GM21381 (cell line): ENCODE data around the gene RASGRP3.
"Not testable (repeated sequence)": the region's sequence is repeated elsewhere in the genome, so short reads cannot be mapped to it uniquely, and the experiment has no call there.

Experiments
- ATAC-seq: cut with Tn5 transposase; IDR thresholded peaks from one replicate; pipeline ENCODE4 v1.9.1; 2021; ENCODE audit warnings: mild to moderate bottlenecking, moderate library complexity; ENCODE audit not compliant: unreplicated experiment

The RASGRP3 gene

DNA sequence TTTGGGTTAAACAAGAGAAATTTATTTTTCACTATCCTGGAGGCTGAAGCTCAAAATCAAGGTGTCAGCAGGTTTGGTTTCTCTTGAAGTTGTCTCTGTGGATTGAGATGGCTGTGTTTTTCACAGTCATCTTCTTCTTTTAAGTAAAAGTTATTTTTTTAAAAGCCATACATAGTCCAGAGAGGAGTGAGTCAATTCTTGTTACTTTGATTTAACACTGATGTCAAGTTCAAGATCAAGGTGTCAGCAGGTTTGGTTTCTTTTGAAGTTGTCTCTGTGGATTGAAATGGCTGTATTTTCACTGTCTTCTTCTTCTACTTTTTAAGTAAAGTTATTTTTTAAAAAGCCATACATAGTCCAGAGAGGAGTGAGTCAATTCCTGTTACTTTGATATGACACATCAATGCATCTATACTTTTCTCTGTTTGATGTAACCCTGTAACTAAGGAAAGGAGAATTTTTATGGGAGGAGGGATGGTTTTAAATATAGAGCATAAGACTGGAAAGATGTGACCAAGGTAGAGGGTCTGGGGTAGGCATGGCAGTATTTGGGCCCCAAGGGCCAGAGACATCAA, 22.5 kb upstream of the RASGRP3 start:
- ATAC-seq, result no peak

GRCh38 chr2:33457556-33458247, 18.7 kb upstream of the RASGRP3 start:
- peak; percentile 97 for ATAC-seq

DNA sequence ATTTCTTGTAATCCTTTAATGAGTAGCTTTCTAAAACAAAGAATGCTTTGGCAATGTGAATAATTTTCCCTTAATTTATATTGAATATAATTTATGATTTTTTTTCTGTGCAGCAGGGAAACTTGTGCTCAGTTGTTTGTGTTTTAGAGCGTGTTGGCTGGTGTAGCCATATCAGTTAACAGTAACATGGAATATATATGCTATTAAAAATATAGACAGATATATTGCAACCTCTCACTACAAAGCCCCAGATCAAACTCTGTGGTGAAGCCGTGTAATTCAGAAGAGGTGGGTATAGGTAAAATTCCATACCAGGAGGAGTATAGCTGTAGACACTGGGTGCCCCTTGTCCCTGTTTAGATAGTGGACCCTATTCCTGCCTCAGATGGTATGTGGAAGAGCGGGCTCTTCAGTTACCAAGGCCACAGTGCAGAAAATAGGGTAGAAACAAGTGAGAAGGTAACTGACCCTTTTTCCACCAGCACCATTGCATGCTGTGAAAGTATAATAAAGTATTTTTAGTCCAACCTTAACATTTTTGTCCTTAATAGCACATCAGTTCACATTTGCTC, 18.1 kb upstream of the RASGRP3 start:
- peak; percentile 18 for ATAC-seq

GRCh38 chr2:33459745-33460144, 16.7 kb upstream of the RASGRP3 start:
- ATAC-seq, result no peak

DNA sequence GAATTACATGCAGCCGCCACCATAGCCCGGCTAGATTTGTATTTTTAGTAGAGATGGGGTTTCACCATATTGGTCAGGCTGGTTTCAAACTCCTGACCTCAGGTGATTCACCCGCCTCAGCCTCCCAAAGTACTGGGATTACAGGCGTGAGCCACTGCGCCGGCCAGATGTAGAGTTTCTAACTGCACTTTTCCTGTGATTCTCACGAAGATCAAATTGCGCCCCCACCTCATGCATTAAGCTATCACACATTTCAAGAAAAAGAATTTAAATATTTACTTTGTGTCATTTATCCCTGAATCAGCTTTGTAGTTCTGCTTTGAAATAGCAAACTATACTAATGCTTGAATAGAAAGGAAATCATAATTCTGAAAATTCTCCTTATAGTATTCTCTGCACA, 13.9 kb upstream of the RASGRP3 start:
- not testable (repeated sequence) for ATAC-seq

- no peak for ATAC-seq
Measured at GRCh38 chr2:33467413-33467812, 9.0 kb upstream of the RASGRP3 start.

DNA sequence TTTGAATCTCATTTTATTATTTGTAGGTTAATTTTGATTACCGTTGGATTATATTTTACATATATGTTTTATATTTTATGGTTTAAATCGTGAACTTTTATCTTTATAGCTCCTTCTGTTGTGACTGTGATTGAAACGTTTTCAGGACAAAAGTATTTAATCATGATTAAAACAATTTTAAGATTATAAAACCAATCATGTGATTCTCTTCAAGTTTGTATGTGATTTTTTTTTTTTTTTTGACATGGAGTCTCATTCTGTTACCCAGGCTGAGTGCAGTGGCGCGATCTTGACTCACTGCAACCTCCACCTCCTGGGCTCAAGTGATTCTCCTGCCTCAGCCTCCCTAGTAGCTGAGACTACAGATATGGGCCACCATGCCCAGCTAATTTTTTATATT, 7.2 kb upstream of the RASGRP3 start:
- ATAC-seq, result no peak

- ATAC-seq, result peak; percentile 41
Measured at GRCh38 chr2:33475224-33476130, 972 bp upstream of the RASGRP3 start.

DNA sequence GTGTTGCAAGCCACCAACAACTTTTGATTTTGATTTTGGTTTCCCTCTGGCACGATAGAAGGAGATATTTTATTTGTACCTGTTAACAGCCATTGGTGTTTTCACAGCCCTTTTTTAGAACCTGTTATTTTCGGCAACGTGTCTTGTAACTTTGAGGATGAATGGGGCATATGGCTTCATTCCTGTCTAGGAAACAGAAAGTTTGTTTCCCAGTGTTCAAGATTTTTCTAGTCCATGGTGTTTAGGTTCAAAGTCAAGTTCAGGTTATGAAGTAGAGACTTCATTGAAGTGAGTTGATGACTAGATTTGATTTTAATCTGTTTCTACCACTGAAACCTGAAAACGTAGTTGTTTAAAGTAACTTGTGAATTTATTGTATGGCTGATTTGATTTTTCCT, 343 bp downstream of the RASGRP3 start:
- ATAC-seq, result no peak

DNA sequence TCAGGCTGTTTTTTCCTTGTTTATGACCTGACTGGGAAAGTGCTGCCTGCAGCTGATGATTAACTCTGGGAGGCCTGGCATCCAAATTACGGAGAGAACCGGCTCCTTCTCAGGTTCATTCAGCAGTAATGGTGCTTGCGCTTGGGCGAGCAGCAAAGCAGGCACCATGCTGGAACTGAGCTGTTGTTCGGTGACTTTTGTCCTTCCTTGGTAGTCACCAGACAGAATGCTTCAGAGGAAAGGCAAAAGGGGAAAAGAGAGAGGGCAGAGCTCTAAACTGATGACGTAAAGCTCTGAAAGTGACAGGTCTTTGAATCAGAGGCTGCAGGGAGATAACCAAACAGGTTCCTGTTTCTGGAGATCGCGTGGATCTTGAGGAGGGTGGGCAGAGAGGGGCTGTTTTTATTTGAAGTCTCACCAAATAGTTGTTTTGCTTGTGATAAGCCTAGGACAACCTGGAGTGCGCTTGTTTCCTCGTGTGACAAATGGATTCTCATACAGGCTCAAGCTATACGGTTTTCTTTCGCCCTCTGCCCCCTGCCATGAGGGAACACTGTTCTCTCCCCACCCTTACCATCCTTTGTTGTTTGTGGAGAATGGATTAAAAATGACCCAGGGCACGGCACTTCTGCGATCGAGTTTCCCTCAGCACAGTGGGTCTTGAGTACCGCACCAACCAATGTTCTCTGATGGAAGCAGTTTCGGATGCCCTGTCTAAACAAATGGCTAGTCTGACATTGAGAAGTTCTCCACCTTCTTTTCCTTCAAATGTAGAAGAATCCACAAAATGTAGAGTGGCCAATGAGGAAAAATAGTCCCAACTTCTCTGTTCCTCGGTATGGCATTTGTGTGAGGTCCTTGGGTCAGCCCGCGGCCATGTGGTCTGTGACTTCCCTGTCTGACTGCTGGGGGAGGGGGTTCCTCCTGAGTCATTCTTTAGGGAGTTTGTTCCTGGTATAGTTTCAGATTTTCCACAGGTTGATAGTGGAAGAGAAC, 1.3 kb downstream of the RASGRP3 start:
- peak; percentile 35 for ATAC-seq

GRCh38 chr2:33478968-33479731, 2.7 kb downstream of the RASGRP3 start:
- no peak for ATAC-seq

DNA sequence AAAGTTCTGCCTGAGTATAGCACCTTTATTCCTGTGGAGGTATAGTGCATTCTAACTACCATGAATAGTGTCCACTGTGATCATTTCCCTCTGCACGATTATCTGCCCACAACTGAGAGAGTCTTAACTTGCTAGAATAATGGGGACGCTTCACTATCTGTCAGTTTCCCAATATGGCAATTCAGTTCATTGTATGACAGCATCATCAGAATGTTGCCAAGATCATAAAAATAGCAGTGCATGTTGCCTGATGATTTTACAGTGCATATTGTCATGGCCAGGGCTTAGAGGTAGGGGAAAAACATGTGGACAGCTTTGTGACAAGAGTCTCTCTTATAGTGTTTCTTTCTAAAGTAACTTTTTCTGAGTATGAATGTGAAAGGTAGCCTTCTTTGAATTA, 6.1 kb downstream of the RASGRP3 start:
- no peak for ATAC-seq

DNA sequence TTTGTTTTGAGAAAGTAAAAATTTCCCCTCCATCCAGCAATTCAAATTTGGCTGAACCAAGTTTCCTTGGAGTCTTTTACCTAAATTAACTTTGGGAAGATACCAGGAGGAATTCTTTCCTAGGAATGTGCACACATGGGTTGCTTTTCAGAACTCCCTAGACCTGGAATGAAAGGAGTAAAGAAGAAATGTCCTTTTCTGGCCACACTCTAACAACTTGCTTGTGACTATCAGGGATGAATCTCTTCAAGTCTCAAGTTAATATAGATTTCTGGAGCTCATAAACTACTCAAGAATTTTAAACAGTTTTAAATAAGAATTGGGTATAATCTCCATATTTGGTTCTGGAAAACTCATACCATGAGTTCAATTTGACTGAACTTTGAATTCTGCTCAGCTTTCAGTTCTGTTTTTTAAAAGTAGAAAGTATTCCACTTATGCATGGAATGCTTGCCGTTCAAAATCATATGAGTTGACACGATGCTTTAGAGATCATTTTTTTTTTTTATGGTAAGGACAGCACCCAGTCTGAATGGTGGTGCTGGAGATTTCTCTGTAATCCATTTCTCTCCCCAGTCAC, 7.7 kb downstream of the RASGRP3 start:
- ATAC-seq, result no peak

GRCh38 chr2:33485051-33485450, 8.6 kb downstream of the RASGRP3 start:
- no peak for ATAC-seq

- ATAC-seq, result no peak
Measured at GRCh38 chr2:33486544-33486943, 10.1 kb downstream of the RASGRP3 start.

DNA sequence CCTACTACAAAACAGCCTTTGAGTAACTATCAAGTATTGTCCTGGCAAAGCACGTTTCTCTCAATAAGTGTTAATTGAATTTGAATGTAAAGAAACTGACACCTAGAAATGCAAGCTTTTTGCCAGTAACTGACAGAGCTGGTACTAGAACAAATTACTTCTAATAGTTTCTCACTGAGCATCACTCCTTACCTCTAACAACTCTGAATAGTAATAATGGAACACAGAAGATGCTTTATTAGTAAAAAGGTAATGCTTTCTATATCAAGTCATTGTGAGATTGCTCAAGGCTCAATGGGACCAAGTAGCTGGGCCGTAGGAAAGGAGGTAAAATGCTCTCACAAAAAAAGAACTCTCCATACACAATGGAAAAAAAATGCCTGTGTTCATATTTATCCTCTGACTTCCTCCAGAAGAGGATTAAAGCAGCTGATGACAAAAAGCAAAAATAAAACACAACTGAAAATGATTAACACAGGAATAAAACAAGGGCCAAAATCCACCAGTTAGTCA, 11.8 kb downstream of the RASGRP3 start:
- peak; percentile 37 for ATAC-seq

DNA sequence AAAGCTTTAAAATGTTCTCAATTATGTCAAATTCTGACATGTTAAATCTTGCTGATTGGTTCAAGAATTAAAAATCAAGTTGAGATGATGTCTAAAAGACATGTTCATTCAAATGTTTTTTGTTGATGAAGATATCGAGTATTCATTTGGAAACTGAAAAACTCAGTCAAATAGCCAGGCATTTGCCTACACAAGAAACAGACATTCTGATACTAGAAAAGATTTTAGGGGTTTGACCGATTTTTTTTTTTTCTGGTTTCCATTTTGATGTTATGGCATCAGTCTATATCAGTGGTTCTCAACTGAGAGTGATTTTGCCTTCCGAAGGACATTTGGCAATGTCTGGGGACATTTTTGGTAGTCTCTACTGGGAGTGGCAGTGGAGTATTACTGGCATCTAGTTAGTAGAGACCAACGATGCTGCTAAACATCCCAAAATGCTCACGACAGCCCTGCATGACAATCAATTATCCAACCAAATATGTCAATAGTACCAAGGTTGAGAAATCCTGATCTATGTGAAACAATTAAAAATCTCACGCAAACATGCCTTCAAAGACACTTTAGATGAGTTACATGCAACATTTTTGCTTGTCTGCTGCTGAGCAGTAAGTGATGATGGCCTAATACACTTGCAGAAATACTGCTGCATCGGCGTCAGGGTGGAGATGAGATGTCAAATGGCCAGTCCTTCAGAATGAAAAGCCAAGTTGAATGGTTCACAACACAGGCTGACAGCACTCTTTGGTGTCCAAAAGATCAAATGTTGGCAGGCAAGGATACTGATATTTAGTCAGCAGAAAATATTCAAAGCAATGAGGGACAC, 12.5 kb downstream of the RASGRP3 start:
- peak; percentile 44 for ATAC-seq

DNA sequence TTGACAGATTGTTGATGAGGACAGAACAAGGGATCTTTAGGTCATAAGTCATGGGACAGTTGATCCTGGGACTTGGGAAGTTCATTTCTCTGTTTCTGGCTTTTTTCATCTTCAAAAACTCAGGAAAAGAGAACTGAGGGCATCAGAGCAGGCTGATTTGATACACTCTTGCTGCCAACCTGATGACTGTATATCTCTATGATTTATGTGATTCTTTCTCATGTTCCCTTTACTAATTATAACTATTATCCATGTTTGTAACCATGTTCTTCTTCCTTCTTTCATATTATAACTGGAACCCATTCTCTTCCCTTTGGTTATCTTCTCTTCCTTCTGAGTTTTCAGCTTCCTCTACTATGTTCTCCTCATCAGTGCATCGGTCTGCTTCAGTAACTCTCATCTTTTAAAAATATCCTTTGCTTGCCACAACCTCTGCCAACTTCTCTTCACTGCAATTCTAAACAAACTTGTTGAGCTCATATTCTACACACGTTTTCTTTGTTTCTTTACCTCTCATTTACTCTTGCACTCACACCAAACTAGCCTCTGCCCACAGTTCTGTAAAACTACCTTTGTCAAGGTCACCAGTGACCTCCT, 13.5 kb downstream of the RASGRP3 start:
- ATAC-seq, result no peak
